HG03060 (cell line): Measurements from ENCODE around the gene NUP62.

ENCODE experiments used
- ATAC-seq: cut with Tn5 transposase; IDR thresholded peaks from one replicate; pipeline ENCODE4 v1.9.1; 2021; ENCODE audit warnings: low read depth, moderate number of reproducible peaks; ENCODE audit not compliant: unreplicated experiment

The NUP62 gene

GRCh38 chr19:49907745-49908446, 21.4 kb downstream of the NUP62 start:
- peak; percentile 35 for ATAC-seq

GRCh38 chr19:49906879-49907564, 22.3 kb downstream of the NUP62 start:
- peak; percentile 36 for ATAC-seq

- ATAC-seq, result no peak
Measured at GRCh38 chr19:49904136-49904535, 25.2 kb downstream of the NUP62 start.

- peak; percentile 51 for ATAC-seq
Measured at GRCh38 chr19:49896863-49897621, 32.3 kb downstream of the NUP62 start, which contains the start of gene IL4I1. IL4I1 (minus strand) TSS chr19:49896887; CDS start chr19:49896160, 727 bp downstream.

GRCh38 chr19:49895566-49896297, 33.6 kb downstream of the NUP62 start:
- no peak for ATAC-seq

GRCh38 chr19:49894879-49895565, 34.3 kb downstream of the NUP62 start:
- no peak for ATAC-seq

GRCh38 chr19:49894011-49894664, 35.2 kb downstream of the NUP62 start:
- no peak for ATAC-seq

GRCh38 chr19:49892716-49893115, 36.6 kb downstream of the NUP62 start:
- ATAC-seq, result no peak

- no peak for ATAC-seq
Measured at GRCh38 chr19:49891393-49891792, 37.9 kb downstream of the NUP62 start.

GRCh38 chr19:49890349-49891311, 38.7 kb downstream of the NUP62 start:
- no peak for ATAC-seq

GRCh38 chr19:49889687-49890348, 39.5 kb downstream of the NUP62 start:
- ATAC-seq, result no peak

- ATAC-seq, result no peak
Measured at GRCh38 chr19:49889038-49889686, 40.1 kb downstream of the NUP62 start.

GRCh38 chr19:49888510-49888824, 40.8 kb downstream of the NUP62 start:
- no peak for ATAC-seq

- ATAC-seq, result no peak
Measured at GRCh38 chr19:49887665-49888509, 41.4 kb downstream of the NUP62 start.

GRCh38 chr19:49887037-49887664, 42.2 kb downstream of the NUP62 start:
- ATAC-seq, result no peak

GRCh38 chr19:49884760-49885159, 44.5 kb downstream of the NUP62 start:
- no peak for ATAC-seq
